DND-41 (cell line): Measurements from ENCODE around the gene CSRNP2.

ENCODE experiments used
- ATAC-seq: fragments of 200-7000 bp; cut with Tn5 transposase; 3 replicates; pipeline ENCODE4 v1.9.1; 2021; ENCODE audit warnings: low read depth; ENCODE audit not compliant: insufficient read depth
- DNase-seq: peaks from one replicate; pipeline ENCODE4 v3.0.0-alpha.2; 2020
- H2AFZ ChIP-seq: 2 replicates; pipeline ENCODE4 v1.6.0; 2012; ENCODE audit warnings: low read depth, low read length
- H3K27ac ChIP-seq: 2 replicates; pipeline ENCODE4 v1.5.1; 2012; ENCODE audit warnings: low read length, inconsistent platforms
- H3K27me3 ChIP-seq: fragments of 200-600 bp; sonication (generic); 2 replicates; pipeline ENCODE4 v1.6.0; 2012; ENCODE audit warnings: low read length, mild to moderate bottlenecking, inconsistent platforms; ENCODE audit not compliant: insufficient read depth, poor library complexity
- H3K36me3 ChIP-seq: 2 replicates; pipeline ENCODE4 v1.5.1; 2012; ENCODE audit warnings: low read length, inconsistent platforms; ENCODE audit not compliant: insufficient read depth
- H3K4me1 ChIP-seq: 2 replicates; pipeline ENCODE4 v1.5.1; 2012; ENCODE audit warnings: mild to moderate bottlenecking, low read length; ENCODE audit not compliant: insufficient read depth
- H3K4me2 ChIP-seq: 2 replicates; pipeline ENCODE4 v1.6.0; 2012; ENCODE audit warnings: mild to moderate bottlenecking, moderate library complexity, low read length, inconsistent platforms; ENCODE audit not compliant: insufficient read depth
- H3K4me3 ChIP-seq, 2 experiments: fragments of 200-600 bp in 1 of 2; shearing (Covaris generic) in 1 of 2; 2 replicates each; pipeline ENCODE4 v1.5.1; 2012 to 2016; ENCODE audit warnings: inconsistent platforms in 2 of 2, low read length in 2 of 2, mild to moderate bottlenecking in 2 of 2, low read depth in 1 of 2, moderate library complexity in 1 of 2
- H3K79me2 ChIP-seq: 2 replicates; pipeline ENCODE4 v1.6.0; 2012; ENCODE audit warnings: low read length, inconsistent platforms; ENCODE audit not compliant: insufficient read depth
- H3K9ac ChIP-seq: 2 replicates; pipeline ENCODE4 v1.6.0; 2012; ENCODE audit warnings: low read depth, mild to moderate bottlenecking, inconsistent platforms, low read length, moderate library complexity
- H3K9me3 ChIP-seq: 2 replicates; pipeline ENCODE4 v1.5.1; 2012; ENCODE audit warnings: low read length, moderate library complexity, mild to moderate bottlenecking, inconsistent platforms; ENCODE audit not compliant: insufficient read depth, severe bottlenecking
- H4K20me1 ChIP-seq: 2 replicates; pipeline ENCODE4 v1.6.0; 2012; ENCODE audit warnings: low read length; ENCODE audit not compliant: insufficient read depth
- EZH2 ChIP-seq: IDR thresholded peaks from 3 replicates; pipeline ENCODE4 v1.6.1; 2012; ENCODE audit warnings: borderline replicate concordance, low read depth, mild to moderate bottlenecking, moderate library complexity, low read length, inconsistent platforms; ENCODE audit not compliant: severe bottlenecking
- TF ChIP-seq, protein P1 (sequence below): IDR thresholded peaks from 2 replicates; pipeline ENCODE4 v1.5.1; 2012; ENCODE audit warnings: borderline replicate concordance, low read length, moderate library complexity, mild to moderate bottlenecking; ENCODE audit not compliant: poor library complexity, severe bottlenecking; ENCODE audit errors: extremely low read depth

CSRNP2 gene

DNA sequence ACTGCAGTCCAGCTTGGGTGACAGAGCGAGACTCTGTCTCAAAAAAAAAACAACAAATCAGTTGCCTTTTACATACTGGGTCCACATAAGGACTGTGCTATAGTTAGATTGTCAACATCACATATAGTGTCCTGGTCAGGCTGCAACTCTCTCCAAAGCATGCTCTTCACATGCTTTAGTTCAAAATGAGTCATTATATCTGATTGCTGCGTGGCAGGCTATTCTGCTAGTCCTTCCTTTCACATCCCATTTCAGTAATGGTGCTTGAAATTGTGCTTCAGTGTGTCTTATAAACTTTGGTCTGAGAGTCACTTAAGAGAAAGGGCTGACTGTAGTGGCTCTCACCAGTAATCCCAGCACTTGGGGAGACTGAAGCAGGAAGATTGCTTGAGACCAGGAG lies 28.3 kb downstream of the CSRNP2 start:
- H3K27ac ChIP-seq: no peak overlapping the region

DNA sequence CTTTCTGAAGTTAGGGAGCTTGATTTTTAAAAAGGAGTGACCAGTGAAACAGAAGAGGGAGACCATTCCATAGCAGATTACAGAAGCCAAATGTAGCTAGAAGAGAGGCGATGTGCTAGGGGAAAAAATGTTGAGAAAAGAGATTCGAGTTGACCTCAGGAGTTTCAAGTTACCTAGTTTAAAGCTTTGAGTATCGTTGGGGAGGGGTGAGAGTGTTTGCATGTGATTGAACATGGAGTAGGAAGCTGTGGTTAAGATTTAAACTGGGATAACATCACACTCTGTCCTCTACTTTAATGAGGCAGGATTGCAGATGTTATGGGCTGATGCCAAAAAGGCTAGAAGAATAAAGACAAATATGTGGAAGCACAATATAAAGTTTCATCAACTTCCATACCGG lies 31.6 kb downstream of the CSRNP2 start:
- no peak for ATAC-seq
- peaks cover 49% of the 10 kb centered on the region for H3K36me3 ChIP-seq
- no peak overlapping the region for H3K4me3 ChIP-seq
- H3K79me2 ChIP-seq: peaks cover 27% of the 10 kb centered on the region
- H3K27ac ChIP-seq: no peak overlapping the region; the same call in 1 of the 2 replicates
- no peak overlapping the region for H3K9ac ChIP-seq
- peak; percentile 20 for DNase-seq
- no peak overlapping the region for H3K4me2 ChIP-seq
- H3K27me3 ChIP-seq: no peaks in the 10 kb centered on the region
- no peak overlapping the region for H2AFZ ChIP-seq
- no peaks in the 10 kb centered on the region for H3K9me3 ChIP-seq
- H4K20me1 ChIP-seq: no peaks in the 10 kb centered on the region; the same call in 1 of the 2 replicates
- TF ChIP-seq, protein P1, sequence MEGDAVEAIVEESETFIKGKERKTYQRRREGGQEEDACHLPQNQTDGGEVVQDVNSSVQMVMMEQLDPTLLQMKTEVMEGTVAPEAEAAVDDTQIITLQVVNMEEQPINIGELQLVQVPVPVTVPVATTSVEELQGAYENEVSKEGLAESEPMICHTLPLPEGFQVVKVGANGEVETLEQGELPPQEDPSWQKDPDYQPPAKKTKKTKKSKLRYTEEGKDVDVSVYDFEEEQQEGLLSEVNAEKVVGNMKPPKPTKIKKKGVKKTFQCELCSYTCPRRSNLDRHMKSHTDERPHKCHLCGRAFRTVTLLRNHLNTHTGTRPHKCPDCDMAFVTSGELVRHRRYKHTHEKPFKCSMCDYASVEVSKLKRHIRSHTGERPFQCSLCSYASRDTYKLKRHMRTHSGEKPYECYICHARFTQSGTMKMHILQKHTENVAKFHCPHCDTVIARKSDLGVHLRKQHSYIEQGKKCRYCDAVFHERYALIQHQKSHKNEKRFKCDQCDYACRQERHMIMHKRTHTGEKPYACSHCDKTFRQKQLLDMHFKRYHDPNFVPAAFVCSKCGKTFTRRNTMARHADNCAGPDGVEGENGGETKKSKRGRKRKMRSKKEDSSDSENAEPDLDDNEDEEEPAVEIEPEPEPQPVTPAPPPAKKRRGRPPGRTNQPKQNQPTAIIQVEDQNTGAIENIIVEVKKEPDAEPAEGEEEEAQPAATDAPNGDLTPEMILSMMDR: no peak
- TF ChIP-seq EZH2: no peak
- H3K4me1 ChIP-seq: peaks cover 31% of the 10 kb centered on the region

More for the DNA sequence above, 28.3 kb downstream of the CSRNP2 start:
- ATAC-seq (no peak), DNase-seq (no peak)
- Histone ChIP-seq H2AFZ (no peak overlapping the region), H4K20me1 (no peaks in the 10 kb centered on the region; the same call in 1 of the 2 replicates), H3K36me3 (peaks cover 76% of the 10 kb centered on the region), H3K9me3 (no peaks in the 10 kb centered on the region), H3K4me2 (no peak overlapping the region), H3K27me3 (no peaks in the 10 kb centered on the region), H3K79me2 (peaks cover 9% of the 10 kb centered on the region; the same call in 1 of the 2 replicates), H3K4me1 (peaks cover 12% of the 10 kb centered on the region), H3K4me3 (no peak overlapping the region), H3K9ac (no peak overlapping the region)
- TF ChIP-seq, protein P1: no peak
- no peak for TF ChIP-seq EZH2

DNA sequence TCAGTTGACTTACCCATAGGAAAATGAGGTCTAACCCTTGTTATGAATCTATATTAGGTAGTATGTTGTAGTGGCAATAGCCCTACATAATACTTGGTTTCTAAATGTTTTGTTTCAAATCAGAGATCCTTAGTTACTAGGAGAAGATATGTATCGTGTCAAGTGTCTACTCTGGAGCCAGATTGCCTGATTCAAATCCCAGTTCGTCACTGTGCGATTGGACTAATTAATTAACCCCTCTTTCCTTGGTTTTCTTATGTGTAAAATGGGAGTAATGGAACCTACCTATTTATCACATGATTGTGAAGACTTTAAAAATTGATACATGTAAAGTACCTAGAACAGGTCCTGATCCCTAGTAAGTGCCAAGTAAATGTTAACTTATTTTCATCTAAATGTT lies 33.9 kb downstream of the CSRNP2 start:
- peaks cover 27% of the 10 kb centered on the region for H3K79me2 ChIP-seq
- peaks cover 29% of the 10 kb centered on the region for H3K36me3 ChIP-seq
- H4K20me1 ChIP-seq: no peaks in the 10 kb centered on the region; the same call in 1 of the 2 replicates
- H3K27ac ChIP-seq: peak overlapping the region; percentile 97
- peak overlapping the region; percentile 70 to 72; a peak in 3 of 4 replicates for H3K4me3 ChIP-seq
- H3K9me3 ChIP-seq: no peaks in the 10 kb centered on the region
- no peak for ATAC-seq
- peak overlapping the region; percentile 79 for H3K9ac ChIP-seq
- no peak for DNase-seq
- no peaks in the 10 kb centered on the region for H3K27me3 ChIP-seq
- H3K4me1 ChIP-seq: peaks cover 33% of the 10 kb centered on the region
- TF ChIP-seq EZH2: no peak
- TF ChIP-seq, protein P1: no peak
- peak overlapping the region; percentile 87 for H3K4me2 ChIP-seq
- H2AFZ ChIP-seq: no peak overlapping the region
